ENCODE data around the gene NUP160.
A peak's percentile ranks its signal among the peaks of the same experiment; 100 is the strongest.
"Not testable (repeated sequence)": the region's sequence is repeated elsewhere in the genome, so short reads cannot be mapped to it uniquely, and the experiment has no call there.

NUP160 gene

DNA sequence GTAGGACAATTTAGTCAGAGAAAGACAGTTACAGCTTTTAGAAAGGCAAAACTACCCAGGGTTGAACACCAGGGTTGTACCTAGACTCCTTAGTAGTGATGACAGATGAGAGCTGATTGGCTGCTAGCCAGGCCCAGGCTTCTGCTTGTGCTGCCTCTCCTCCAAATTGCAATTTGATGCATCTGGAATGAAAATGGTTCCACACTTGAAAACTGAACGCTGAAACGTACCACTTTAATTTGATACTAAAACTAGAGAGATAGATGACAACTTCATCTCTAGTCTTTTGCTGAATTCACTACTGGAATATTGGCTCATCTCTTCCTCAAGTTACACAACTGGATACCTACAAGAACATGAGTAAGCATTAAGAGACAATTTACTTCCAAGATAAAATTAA is 61.8 kb downstream of the NUP160 start:
- peak; percentile 47 for DNase-seq (ENCODE audit: low read depth)

DNA sequence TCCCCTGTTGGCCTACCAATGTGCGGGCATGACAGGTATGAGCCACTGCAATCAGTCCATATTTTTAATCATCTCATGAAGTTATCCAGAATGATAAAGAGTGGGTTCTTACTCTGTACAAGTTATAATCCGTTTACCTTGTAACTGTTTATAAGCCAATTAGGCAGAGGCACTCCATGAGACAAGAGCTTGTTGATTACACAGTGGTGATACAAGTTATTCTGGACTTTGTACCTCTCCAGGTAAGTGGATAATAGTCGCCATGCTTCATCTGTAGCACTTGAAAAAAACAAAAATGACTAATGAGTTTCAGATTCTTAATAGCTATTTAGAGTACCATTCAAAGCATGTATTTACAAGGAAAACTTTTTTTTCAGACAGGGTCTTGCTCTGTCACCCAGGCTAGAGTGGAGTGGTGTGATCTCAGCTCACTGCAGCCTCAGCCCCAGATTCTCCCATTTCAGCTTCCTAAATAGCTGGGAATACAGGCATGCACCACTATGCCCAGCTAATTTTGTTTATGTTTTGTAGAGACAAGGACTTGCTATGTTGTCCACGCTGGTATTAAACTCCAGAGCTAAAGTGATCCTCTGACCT is 63.3 kb downstream of the NUP160 start:
- DNase-seq (ENCODE audit: low read depth): no peak

DNA sequence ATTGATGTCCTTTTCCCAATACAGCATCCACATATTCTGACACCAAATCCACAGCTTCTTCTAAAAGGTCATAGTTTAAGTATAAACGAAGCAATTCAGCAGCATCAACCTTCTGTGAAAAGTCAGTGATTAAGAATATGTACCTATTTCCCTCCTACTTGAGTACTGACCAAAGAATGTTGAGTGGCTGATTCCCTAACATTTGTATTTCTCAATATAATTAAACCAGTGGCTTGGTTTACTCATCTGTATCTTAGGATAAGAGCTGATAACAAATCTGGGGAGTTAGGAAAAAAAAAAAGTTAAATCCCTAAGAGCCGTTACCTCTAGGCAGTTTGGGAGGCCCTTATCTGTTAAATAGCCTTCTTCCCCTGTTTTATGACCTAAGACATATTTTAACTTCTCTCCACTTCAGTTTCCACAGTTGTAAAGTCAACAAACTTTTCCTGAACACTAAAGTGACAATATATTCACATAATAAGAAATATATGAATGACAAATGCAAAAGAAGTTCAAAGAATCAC is 65.0 kb downstream of the NUP160 start:
- no peak for DNase-seq (ENCODE audit: low read depth)

DNA sequence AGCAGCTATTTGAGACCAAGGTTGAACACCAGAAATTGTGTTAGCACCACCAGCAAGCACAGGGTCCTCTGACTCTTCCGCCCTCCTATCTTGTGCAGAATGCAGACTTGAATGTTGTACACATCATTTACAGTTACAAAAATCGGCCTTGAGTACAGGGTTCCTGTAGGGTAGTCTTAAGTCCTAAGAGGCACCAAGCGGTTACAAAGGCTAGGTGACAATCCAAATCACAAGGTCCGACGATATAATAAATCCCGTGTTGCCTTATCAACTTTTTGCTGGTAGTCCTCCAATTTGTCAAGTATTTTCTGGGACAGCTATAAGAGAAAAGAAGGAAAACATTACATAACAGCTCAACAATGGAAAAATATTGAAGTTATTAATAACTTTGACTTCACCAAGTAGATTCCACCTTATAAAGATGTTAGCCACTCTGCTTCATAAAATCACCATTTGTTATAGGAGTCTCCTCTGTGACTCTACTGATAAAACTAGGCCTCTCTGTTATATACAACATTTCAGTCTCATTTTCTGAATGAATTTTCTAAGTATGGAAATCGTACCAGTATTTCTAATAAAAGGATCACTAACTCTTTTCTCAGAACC is 69.2 kb downstream of the NUP160 start:
- DNase-seq (ENCODE audit: low read depth): no peak

DNA sequence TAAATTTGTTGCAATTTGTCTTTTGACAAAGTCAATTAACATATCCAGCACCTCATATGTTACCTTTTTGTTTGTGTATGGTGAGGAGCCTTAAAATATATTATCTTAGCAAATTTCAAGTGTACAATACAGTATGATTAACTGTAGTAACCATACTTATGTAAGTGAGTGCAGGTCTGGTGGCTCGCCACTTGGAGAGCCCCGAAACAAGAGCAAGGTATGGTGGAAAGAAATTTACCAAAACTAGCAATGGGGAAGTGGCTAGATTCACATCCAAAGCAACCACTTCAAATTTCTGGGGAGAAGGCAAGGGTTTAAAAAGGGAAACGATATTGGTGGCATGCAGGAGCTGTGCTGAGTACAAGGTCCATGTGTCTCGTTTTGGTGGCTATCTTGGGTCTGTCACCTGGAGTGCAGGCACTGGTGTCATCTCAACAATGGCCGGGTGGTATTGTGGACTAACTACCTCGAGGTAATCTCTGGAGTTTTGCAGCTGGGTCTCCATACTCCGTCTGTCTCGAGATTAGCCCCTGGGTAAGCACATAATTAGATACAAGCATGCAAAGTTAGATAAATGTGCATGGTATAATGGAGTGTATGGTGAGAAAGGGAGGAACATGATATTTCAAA is 72.8 kb downstream of the NUP160 start:
- no peak for DNase-seq (ENCODE audit: low read depth)

DNA sequence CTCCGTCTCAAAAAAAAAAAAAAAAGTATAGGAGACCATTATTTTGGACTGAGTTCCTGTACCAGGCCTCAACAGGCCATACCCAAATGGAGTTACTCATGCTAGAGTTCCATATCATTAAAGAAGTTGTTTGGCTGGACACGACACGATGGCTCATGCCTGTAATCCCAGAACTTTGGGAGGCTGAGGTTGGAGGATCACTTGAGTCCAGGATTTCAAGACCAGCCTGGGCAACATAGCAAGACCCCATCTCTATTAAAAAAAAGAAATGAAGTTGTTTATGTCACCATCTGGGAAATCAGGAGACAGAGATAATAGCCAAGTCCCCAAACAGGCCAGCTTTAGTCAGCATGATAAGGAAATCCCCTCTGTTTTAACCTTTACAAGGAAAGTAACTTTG is 74.3 kb downstream of the NUP160 start:
- no peak for DNase-seq (ENCODE audit: low read depth)

DNA sequence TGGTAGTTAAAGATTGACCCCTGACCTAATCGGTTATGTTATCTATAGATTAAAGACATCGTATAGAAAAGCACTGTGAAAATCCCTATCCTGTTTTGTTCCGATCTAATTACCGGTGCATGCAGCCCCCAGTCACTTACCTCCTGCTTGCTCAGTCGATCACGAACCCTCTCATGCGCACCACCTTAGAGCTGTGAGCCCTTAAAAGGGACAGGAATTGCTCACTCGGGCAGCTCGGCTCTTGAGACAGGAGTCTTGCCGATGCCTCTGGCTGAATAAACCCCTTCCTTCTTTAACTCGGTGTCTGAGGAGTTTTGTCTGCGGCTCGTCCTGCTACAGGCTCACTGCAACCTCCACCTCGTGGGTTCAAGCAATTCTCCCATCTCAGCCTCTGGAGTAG is 78.6 kb downstream of the NUP160 start:
- not testable (repeated sequence) for DNase-seq (ENCODE audit: low read depth)

DNA sequence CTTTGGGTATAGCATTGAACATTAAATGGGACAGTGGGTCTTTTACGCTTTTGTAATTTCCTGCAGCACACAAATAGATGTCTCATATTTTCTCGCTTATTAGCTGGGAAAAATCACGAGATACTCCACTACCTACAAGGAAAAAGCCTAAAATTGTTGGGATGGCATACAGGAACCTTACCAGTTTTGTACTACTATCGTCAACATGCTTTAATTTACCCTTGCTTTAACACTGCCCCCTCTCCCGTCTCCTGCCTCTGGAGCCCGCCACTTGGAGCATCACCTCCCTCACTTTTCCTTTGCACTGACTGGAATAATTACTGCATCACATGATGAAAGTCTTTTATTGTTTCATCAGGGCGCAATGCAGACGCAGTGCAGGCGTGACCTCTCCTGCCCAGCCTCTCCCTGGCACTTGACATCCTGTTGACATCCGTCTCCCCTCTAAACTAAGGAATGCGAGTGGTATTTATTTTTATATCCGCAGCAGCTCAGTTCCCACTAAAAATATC is 80.0 kb downstream of the NUP160 start:
- DNase-seq (ENCODE audit: low read depth): peak; percentile 84

DNA sequence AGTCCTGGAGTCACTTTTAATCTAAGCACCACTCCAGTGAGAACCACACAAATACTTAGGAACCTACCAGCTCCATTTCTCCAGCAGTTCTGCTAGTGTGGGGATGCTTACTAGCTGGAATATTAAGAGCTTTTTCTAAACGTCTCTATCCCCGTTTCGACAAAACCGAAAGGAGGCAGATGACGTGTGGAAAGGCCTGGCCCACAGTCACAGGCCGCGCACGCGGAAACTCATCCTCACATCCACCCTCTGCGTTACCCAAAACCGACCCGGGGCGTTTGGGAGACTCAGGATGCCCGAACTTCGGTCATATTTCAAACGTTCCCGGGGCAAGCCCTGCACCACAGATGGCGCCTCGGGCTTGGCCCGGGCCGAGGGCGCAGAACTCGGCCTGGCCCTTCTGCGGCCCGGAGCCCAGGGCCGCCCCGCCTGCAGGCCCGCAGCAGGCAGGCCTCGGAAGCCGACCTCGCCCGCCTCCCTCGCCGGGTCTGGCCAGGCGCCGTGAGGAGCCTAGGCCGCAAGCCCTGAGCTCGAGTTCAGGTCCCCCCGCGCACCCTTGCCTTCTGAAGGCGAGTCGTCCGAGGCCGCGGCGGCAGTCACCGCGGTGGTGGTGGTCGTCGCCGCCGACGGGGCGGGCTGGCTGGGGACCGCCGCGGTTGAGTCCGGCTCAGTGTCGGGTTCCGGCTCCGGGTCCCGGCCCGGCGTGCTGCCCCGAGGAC is 81.5 kb downstream of the NUP160 start:
- DNase-seq (ENCODE audit: low read depth): peak; percentile 66

DNA sequence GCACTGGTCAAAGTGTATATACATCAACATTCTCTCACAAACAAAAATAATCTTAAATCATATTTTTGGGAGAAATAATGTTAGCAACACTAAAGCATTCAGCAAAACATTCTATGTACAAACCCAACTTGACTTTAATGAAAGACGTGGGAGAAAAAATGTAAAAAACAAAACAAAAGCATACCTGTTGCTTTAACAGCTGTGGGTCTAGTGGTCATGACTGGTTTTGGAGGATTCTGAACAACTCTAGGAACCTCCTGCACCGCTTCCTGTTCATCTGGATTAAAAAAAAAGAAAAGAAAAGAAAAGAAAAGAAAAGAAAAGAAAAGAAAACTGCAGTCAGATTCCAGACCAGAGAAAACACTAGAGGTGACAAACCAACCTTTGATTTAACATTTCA is 83.1 kb downstream of the NUP160 start:
- no peak for DNase-seq (ENCODE audit: low read depth)

DNA sequence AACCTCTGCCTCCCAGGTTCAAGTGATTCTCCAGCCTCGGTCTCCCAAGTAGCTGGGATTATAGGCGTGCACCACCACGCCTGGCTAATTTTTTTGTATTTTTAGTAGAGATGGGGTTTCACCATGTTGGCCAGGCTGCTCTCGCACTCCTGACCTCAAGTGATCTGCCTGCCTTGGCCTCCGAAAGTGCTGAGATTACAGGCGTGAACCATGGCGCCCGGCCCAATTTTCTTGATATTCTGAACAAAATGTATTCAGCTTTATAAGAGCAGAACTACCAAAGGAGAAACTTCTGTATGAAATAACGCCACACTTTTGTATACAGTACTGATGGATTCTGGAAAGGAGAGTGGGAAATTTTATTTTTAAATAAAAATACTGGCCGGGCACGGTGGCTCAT is 88.9 kb downstream of the NUP160 start:
- not testable (repeated sequence) for DNase-seq (ENCODE audit: low read depth)

DNA sequence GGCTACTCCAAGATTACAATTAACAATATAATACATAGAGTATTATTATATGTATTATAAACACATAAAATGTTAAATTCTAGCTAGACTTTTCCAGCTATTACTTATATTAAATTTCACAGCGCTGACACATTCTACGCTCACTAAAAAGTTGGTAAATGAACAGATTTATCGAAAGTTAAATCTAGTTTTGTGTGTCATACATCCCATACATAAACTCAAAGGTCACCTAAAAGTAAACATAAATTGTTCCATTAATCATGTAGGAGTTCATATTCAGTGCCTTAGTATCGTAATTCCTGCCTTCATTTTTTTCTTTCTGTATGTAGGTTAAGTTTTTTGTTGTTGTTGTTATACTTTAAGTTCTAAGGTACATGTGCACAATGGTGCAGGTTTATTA is 91.9 kb downstream of the NUP160 start:
- DNase-seq (ENCODE audit: low read depth): no peak

DNA sequence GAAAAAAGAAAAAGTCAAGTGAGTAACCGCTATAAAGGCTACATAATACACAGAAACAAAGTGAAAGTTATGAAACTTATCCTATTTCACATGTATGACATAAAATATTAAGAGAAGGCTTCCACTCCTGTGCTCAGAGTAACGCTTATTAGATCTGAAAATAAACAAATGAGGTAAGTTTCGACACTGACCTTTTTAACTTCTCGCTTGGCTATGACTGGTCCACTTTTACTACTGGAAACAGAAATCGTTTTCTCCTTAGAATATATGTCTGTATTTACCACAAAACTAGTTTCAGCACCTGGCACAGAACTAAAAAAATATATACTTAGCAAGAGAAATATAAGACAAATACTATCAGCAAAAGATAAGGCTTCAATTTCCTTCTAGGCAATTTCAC is 97.4 kb downstream of the NUP160 start:
- no peak for DNase-seq (ENCODE audit: low read depth)

DNA sequence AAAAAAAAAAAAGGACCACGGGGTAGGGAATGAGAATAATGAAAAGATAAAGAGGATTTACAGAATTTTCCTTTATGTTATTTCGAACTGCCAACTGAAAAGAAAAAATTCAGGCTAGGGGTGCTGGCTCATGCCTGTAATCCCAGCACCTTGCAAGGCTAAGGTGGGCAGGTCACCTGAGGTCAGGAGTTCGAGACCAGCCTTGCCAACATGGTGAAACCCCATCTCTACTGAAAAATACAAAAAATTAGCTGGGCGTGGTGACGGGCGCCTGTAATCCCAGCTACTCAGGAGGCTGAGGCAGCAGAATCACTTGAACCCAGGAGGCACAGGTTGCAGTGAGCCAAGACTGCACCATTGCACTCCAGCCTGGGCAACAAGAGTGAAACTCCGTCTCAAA is 105.7 kb downstream of the NUP160 start:
- DNase-seq (ENCODE audit: low read depth): not testable (repeated sequence)

DNA sequence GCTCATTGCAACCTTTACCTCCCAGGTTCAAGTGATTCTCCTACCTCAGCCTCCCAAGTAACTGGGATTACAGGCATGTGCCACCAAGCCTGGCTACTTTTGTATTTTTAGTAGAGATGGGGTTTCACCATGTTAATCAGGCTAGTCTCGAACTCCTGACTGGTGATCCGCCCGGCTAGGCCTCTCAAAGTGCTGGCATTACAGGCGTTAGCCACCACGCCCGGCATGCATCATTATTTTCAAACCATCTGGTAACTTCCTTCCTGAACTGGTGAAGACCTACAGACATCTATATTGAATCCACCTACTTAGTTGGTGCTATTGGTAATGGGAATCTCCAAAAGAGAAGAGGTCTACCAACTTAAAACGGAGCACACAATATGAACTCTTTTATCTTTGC is 110.3 kb downstream of the NUP160 start:
- DNase-seq (ENCODE audit: low read depth): not testable (repeated sequence)

DNA sequence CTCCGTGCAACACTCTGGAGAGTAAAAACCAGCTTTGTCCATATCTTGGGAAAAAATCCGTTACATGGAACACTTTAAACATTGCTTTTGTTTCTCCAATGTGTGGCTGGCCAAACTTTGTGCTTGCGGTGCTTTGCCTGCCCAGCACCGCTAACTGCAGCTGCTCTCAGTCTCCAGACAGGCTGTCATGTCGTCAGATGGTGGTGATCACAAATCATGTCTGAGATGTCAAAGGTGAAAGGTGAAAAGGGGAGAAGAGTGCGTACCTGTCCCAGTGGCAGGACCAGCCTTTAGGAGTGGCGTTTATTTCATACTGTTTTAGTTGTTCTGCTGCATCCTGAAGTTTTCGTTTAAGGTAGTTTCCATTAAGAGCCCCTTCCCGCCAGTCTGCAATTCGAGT is 115.9 kb downstream of the NUP160 start:
- DNase-seq (ENCODE audit: low read depth): no peak

DNA sequence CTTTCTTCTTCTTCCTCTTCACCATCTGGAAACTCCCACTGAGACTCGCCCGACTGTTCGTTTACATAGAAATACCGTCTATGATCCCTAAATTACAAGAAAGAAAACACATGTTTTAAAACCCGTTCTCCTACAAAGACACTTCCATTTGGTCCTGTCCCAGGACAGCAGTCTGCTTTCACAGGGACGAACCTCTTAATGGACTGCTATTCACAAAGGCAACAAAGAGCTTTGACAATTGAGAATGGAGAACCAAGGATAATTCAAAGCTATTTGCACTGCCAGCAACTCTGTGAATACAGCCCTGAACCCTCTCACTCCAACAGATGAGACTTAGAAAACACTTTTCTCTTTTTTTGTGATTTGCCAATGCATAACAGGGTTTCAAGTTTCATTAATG is 116.7 kb downstream of the NUP160 start:
- no peak for DNase-seq (ENCODE audit: low read depth)

All from fibroblast of gingiva (primary cell).